Posterior vena cava (tissue), 2 donors: ENCODE data around the gene PRKCH. TPM values are rescaled to one million over a fixed set of nuclear protein-coding genes. Genes with fewer than 3 reads are reported as not detected.
"Not testable (repeated sequence)": the region's sequence is repeated elsewhere in the genome, so short reads cannot be mapped to it uniquely, and the experiment has no call there.

Experiments
- DNase-seq: peaks from one replicate; pipeline ENCODE4 v3.0.0-alpha.2; 2020; ENCODE audit warnings: low spot score
- intact Hi-C, 2 donors: fragments of 100-400 bp; cut with DNase I; formaldehyde crosslinking; loops; one replicate each; pipeline versions ENCODE4 v1.14.1 to v1.14.2; 2022 to 2023
- total RNA-seq, 2 donors: library from RNA; stranded (reverse); fragmentation: NEBNext Ultra II Directional; extraction: Animal tissue kit (Norgen Biotek cat#: 25700); gene quantifications; one replicate each; pipeline ENCODE4 v1.2.1, GENCODE V29; 2021
- donor health status: DM: yes; HTN: yes; CAD: no.
- donor health status: DM: yes; HTN: yes; CAD: no.

The PRKCH gene
- total RNA-seq, 2 donors from 2014 or later, result 37.3 to 37.5 TPM

DNA sequence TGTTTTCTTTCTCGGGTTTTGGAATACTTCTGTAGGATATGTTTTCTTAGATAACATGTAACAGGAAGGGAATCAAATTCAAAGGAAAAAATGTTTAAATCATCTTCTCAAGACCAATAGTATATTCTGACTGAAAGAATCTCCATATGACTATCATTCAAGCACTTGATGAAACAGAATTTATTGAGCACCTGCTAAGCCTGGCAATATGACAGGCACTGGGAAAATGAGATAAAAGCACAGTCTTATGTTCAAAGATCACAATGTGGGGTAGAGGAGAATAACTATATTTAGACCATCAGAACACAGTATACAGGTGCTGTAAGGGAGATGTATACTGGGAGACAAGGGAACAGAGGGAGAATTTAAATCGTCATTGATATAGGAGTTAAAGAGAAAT is 21.2 kb upstream of the PRKCH start:
- intact Hi-C loops, result no loop called here

DNA sequence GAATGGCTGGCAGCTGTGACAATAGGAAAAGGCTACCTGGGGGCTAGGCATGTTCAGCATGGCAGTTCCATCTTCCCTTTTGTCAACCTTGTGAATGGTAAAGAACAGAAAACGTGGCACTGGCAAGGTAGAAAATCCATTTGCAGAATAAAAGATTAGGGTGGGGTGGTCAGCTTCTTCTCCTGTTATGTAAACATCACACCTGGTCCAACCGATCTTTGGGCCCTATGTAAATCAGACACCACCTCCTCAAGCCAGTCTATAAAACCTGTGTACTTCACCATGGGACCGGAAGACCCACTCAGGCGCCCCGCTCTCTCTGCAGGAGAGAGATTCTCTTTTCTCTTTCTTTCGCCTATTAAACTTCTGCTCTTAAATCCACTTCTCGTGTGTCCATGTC is 20.6 kb upstream of the PRKCH start:
- intact Hi-C loops, result no loop called here
- no peak for DNase-seq

More for the DNA sequence above, 21.2 kb upstream of the PRKCH start:
- DNase-seq, result no peak

DNA sequence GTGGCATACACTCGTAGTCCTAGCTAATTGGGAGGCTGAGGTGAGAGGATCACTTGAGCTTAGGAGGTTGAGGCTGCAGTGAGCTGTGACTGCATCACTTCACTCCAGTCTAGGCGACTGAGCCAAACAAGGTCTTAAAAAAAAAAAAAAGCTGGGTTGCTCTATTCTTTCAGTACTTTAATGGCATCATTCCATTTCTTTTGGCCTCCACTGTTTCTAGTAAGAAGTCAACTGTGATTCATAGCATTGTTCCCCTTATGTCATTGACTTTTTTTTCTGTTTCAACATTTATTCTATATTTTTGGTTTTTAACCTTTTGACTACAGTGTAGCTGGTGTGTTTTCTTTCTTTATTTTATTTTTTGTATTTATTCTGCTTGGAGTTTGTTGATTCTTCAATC is 16.7 kb upstream of the PRKCH start:
- intact Hi-C loops, result no loop called here
- no peak for DNase-seq

DNA sequence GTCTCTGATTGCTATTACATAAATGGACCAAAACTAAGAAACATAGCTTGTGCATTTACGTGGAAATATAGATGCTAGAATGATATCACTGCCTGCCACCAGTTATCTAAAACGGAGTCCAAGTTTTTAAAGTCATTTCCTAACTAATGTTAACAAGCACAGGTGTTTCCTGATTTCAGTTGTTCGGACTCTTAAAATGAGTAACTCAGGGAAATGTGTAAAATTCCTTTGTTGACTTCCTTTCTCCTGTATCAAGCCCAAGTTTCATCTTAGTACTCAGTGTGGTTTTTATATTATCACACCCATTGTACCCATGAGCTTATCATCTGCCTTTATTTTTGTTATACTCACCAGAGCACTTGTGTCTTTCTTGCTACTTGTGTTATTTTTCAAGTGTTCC is 13.2 kb upstream of the PRKCH start:
- intact Hi-C loops, result no loop called here

DNA sequence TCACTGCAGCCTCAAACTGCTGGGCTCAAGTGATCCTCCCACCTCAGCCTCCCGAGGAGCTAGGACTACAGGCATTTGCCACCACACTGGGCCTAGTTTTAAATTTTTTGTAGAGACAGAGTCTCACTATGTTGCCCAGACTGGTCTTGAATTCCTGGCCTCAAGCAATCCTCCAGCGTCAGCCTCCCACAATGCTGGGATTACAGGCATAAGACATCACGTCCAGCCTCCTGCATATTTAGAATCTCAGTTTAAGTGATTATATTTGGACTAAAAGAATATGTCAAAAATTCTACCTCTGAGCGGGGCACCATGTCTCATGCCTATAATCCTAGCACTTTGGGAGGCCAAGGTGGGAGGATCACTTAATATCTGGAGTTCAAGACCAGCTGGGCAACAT is 12.7 kb upstream of the PRKCH start:
- intact Hi-C loops, result not testable (repeated sequence)

More for the DNA sequence above, 13.2 kb upstream of the PRKCH start:
- no peak for DNase-seq

DNA sequence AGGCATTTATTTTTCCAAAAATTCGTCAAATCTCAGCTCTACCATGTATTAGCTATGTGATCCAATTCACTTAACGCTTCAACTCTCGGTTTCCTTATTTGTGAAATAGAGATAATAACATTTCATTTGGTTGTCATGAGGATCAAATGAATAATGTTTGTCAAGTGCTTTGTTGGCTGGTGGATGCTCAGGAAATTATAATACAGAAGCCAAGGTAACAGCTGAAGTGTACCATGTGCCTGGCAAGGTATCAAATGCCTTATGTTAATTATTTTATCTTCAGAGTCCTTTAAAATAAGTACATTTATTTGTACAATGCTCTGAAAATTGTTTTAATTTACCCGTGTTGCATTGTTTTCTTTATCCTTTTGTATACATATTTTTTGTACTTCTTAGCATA is 6.1 kb upstream of the PRKCH start:
- intact Hi-C loops, result loop anchor here in 1 of 2 donors (10.0 kb wide), 1 partner anchor 109 kb away; no protein-coding TSS in a partner anchor
- no peak for DNase-seq

More for the DNA sequence above, 12.7 kb upstream of the PRKCH start:
- DNase-seq, result not testable (repeated sequence)

DNA sequence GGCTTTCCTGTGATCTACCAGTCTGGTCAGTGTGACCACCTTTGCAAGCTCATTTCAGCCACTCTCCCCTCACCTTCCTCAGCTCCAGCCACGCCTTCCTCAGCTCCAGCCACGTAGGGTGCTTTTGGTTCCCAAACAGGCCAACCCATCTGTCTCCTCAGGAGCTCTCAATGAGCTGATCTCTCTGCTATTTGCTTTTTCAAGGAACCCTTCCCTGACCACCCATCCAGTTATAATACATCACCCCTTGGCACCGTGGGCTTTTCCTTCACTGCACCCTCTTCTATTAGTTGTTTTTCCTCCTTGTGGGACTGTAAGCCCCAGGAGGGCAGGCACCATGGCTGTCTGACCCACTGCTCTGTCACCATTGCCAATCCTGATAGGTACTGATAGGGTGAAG is 2.3 kb upstream of the PRKCH start:
- intact Hi-C loops, result loop anchor here in 1 of 2 donors (10.0 kb wide), 1 partner anchor 106 kb away; no protein-coding TSS in a partner anchor

DNA sequence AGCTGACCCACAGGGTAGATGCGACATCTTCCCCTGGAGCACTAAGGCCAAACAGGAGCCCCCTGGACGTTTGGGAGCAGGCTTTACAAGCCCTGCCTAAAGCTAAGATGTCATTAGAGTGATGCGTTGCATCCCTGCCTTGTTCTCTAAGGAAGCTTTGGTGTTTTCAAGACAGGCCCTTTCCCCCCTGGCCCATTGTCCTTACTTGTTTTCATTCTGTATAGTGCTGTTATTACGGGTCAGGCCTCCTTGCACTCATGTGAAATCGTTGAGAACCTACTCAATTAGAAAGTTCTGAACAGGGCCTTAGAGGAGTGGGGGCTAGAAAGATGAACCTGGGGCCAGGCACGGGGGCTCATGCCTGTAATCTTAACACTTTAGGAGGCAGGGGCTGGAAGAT is 1.7 kb upstream of the PRKCH start:
- intact Hi-C loops, result loop anchor here in 1 of 2 donors (10.0 kb wide), 1 partner anchor 105 kb away; no protein-coding TSS in a partner anchor

More for the DNA sequence above, 2.3 kb upstream of the PRKCH start:
- no peak for DNase-seq

DNA sequence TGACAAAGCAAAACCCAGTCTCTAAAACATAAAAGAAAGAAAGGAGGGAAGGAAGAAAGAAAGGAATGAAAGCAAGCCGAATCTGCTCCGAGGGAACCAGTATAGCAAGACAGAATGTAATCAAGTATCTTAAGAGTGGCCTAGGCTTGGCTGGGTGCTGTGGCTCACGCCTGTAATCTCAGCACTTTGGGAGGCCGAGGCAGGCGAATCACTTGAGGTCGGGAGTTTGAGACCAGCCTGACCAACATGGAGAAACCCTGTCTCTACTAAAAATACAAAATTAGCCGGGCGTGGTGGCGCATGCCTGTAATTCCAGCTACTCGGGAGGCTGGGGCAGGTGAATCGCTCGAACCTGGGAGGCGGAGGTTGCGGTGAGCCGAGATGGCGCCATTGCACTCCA is 1.2 kb upstream of the PRKCH start:
- intact Hi-C loops, result not testable (repeated sequence)

More for the DNA sequence above, 1.7 kb upstream of the PRKCH start:
- DNase-seq, result no peak

DNA sequence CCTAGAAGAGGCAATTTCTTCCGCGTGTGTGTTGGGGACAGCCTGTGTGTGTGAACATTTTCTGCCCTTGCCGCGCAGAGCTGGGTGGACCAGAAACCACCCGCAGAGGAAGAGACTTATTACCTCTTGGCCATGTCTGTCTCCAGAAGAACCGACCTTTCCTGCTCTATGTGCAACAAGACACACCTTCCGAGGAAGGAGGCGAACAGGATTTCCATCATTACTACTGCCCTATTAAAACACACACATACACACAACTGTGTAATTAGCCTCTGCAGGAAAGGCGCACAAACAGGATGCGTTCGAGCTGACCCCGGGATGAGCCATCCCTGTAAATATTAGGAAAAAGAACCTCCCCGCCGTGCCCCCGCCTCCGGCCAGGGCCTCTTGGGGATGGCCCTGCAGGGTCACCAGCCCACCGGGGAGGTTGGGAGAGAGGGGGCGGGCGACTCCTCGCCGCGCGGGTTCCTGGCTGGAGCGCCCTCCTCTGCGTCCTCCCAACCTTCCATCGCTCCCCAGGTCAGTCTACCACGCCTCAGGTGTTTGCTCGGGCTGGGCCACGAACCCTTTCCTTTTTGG is 484 bp upstream of the PRKCH start:
- peak; percentile 84 for DNase-seq
- intact Hi-C loops, result no loop called here

More for the DNA sequence above, 1.2 kb upstream of the PRKCH start:
- DNase-seq, result not testable (repeated sequence)

DNA sequence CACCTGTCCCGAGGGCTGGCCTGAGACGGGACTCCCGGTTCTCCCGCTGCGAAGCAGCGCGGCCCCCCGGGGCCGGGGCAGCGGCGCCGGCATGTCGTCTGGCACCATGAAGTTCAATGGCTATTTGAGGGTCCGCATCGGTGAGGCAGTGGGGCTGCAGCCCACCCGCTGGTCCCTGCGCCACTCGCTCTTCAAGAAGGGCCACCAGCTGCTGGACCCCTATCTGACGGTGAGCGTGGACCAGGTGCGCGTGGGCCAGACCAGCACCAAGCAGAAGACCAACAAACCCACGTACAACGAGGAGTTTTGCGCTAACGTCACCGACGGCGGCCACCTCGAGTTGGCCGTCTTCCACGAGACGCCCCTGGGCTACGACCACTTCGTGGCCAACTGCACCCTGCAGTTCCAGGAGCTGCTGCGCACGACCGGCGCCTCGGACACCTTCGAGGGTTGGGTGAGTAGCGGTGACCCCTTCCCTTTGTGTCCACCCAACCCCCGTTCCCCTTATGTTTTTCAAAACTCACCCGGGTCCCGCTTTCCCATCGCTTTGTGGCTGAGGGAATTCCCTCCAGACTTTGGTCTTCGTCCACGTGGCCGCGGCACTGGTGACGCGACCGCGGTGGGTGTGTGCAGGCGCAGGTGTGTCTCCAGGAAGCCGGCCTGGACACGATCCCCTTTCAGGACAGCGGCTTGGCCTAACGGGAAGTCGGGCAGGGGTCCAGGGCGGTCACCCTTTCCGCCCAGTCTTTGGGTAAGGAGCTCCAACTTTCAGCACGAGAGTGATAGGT is 826 bp downstream of the PRKCH start:
- intact Hi-C loops, result no loop called here
- DNase-seq, result peak; percentile 84

DNA sequence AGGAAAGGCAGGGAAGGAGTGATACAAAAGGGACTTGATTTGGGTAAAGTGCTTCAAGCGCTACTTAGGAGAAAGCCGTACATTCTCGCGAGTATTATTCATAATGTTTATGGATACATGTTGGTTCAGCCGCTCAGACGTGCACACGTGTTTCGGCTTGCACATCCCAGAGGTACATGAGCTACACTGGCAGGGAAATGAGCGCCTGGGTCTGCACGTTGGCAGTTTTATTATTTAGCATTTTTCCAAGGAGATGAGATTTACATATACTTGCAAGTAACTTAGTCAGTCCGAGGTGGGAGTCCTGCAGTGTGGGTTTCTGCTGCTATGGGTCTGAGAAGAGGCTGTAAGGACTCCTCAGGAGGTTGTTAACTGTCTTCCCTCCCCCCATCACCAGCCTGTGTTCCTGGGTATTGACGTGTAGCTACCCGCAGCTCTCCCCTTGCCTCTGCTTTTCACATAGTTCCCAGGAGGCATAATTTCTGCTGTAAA is 1.5 kb downstream of the PRKCH start:
- no peak for DNase-seq
- intact Hi-C loops, result no loop called here

DNA sequence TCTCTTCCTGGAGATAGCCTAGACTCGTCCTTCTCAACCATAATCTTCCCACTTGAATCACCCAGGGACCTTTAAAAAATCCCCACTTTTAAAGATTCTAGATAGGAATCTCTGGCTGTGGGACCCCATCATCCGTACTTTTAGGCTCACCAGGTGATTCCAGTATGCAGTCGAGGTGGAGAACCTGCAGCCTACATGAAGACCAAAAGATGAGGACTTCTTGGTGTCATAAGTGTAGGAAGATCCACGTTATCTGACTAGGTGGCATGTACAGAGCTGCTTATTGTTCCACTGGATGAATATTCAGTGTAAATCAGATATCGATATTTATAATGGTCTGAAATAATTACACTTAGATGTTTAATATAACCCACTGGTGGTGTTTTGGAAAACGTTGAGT is 2.6 kb downstream of the PRKCH start:
- no peak for DNase-seq
- intact Hi-C loops, result no loop called here

DNA sequence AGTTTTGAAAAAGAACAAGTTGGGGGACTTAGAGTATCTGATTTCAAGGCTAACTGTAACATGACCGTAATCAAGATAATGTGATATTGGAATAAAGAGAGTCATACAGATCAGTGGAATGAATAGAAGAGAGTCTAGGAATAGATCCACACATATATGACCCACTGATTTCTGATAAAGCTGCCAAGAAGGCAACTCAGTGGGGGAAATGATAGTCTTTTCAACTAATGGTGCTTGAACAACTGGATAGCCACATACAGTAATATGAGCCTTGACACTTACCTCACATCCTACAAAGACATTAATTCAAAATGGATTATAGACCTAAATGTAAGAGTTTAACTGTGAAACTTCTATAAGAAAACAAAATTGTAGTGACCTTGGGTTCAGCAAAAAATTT is 3.8 kb downstream of the PRKCH start:
- no peak for DNase-seq
- intact Hi-C loops, result no loop called here

DNA sequence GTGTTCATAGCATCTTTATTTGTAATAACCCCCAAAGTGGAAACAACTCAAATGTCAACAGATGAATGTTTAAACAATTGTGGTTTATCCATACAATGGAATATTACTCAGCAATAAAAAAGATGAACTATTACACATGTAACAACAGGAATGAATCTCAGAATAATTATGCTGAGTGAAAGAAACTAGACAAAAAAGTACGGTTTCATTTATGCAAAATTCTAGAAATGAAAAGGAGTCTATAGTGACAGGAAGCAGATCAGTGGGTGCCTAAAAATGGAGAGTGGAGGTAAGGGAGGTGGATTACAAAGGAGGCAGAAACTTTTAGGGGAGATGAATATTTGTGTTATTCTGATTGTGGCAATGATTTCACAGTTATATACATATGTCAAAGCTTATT is 4.8 kb downstream of the PRKCH start:
- DNase-seq, result no peak
- intact Hi-C loops, result no loop called here

DNA sequence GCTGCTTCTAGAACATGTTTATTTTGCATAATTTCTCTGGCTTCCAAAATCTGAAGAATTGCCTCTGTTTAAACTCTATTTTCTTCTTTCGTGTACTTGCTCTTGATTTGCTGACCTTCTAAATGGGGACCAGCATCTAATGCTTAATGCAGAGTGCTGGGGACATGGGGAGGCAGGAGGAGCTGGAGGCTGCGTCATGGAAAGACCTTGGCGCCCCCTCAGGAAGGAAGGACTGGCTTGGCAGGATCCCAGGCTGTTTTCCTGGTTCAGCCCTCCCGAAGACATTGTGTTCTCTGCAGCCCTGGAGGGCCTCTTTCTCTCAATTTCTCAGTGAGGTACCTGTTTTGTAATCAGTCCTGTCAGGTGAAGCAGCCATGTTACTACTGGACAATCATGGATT is 5.5 kb downstream of the PRKCH start:
- peak; percentile 93 for DNase-seq

DNA sequence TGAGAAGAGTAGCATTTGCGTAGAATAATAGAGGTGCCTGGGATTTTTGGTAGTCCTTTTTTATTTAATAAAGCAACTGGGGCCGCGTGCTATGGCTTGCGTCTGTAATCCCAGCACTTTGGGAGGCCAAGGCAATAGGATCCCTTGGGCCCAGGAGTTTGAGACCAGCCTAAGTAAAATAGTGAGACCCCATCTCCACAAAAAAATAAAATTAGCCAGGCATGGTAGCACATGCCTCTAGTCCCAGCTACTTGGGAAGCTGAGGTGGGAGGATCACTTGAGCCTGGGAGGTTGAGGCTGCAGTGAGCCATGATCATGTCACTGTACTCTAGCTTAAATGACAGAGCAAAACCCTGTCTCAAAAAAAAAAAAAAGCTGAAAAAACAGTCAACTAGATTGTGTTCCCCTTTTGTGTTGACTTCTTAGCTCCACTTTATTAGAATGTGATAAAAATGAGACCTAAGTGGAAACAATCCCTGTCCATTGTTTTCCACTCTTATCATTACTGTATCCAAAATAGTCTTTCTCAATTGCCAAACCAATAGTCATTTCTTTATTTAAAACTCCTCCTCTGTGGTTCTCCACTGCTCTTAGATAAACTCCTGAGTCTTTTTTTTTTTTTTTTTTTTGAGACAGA is 7.4 kb downstream of the PRKCH start:
- intact Hi-C loops, result no loop called here
- DNase-seq, result no peak

More for the DNA sequence above, 5.5 kb downstream of the PRKCH start:
- intact Hi-C loops, result no loop called here

DNA sequence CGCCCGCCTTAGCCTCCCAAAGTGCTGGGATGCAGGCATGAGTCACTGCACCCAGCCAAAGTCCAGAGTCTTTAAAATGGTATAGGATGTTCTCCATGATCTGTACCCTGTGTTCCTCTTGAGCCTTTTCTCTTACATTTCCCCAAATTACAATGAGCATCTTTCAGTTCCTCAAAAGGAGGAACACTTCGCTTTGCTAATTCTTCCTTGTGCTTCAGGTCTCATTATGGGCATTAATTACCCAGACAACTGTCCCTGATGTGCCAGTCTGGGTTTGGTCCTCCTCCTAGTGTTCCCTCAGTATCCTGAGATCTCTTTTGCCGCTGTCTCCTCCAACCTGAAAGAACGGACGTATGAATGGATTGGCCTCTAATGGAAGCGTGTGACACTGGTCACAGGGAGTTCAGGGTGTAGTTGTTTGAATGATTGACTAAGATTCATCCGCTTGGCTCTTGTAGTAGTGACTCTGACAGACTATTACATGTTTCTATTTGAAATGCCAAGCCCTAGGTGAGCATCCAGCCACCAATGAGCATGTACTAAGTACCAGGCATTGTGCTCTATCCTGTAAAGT is 8.2 kb downstream of the PRKCH start:
- intact Hi-C loops, result no loop called here

DNA sequence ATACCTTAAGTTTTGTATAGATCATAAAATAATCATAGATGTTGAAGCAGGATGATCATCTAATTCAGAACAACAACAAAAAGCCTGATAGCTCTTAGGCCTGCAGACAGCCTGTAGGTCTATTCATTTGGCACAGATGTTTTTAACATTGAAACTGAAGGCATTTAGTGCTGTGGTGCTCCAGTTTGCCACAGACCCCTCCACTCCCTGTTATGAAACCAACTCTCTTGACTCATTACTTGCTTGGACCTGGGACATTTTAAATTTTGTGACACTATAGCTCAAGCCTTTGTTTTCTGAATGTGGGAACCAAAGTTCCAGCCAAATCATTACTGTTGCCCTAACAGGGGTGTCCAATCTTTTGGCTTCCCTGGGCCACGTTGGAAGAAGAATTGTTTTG is 9.1 kb downstream of the PRKCH start:
- DNase-seq, result no peak
- intact Hi-C loops, result no loop called here

More for the DNA sequence above, 8.2 kb downstream of the PRKCH start:
- DNase-seq, result no peak
